Prostate gland (tissue), 2 donors: ENCODE measurements around the gene NEGR1. TPM values are rescaled to one million over a fixed set of nuclear protein-coding genes. Genes with fewer than 3 reads are reported as not detected.
A peak's percentile ranks its signal among the peaks of the same experiment; 100 is the strongest.

Experiments
- DNase-seq: peaks from one replicate; pipeline ENCODE4 v3.0.0-alpha.2; 2019; ENCODE audit warnings: low spot score
- H3K27ac ChIP-seq, 2 donors: fragments of 200-600 bp; sonication (generic); 2 replicates each; pipeline ENCODE4 v1.5.1; 2017 to 2019
- H3K27me3 ChIP-seq: fragments of 200-600 bp; sonication (generic); replicated peaks from 2 replicates; pipeline ENCODE4 v1.5.1; 2019; ENCODE audit not compliant: insufficient read depth
- H3K36me3 ChIP-seq, 2 donors: fragments of 200-600 bp; sonication (generic); 1 replicate in 1 of 2; 2 replicates in 1 of 2; pipeline versions ENCODE4 v1.5.1 to v1.8.1; 2017 to 2019
- H3K4me1 ChIP-seq: fragments of 200-600 bp; sonication (generic); replicated peaks from 2 replicates; pipeline ENCODE4 v1.5.1; 2019
- H3K4me3 ChIP-seq, 2 donors: fragments of 200-600 bp; sonication (generic); 2 replicates each; pipeline ENCODE4 v1.5.1; 2017 to 2019
- H3K9me3 ChIP-seq: fragments of 200-600 bp; sonication (generic); 2 replicates; pipeline ENCODE4 v1.5.1; 2017
- CTCF ChIP-seq, 4 experiments: fragments of 200-600 bp in 2 of 4; fragments of 450-650 bp in 2 of 4; sonication (generic) in 2 of 4; IDR thresholded peaks; 1 replicate in 3 of 4; 2 replicates in 1 of 4; pipeline ENCODE4 v1.5.1; 2016 to 2019; ENCODE audit warnings: antibody characterized with exemption in 4 of 4, mild to moderate bottlenecking in 2 of 4, moderate library complexity in 2 of 4
- POLR2A ChIP-seq: fragments of 450-650 bp; IDR thresholded peaks from one replicate; pipeline ENCODE4 v1.6.1; 2016; ENCODE audit warnings: antibody characterized with exemption, mild to moderate bottlenecking
- POLR2AphosphoS5 ChIP-seq: sonication (generic); formaldehyde crosslinking; IDR thresholded peaks from one replicate; pipeline ENCODE4 v1.6.1; 2017; ENCODE audit warnings: antibody characterized with exemption
- WGBS: methylation state at CpG from one replicate; pipeline ENCODE4 v1.1.5; 2018; 5-methylcytosine and 5-hydroxymethylcytosine counted together
- intact Hi-C: fragments of 100-400 bp; cut with DNase I; formaldehyde crosslinking; loops from one replicate; pipeline ENCODE4 v1.14.2; 2022
- total RNA-seq, 2 donors: library from RNA; depleted of rRNA; stranded (reverse); fragments of >200 nt; gene quantifications; one replicate each; pipeline ENCODE4 v1.1.0, GENCODE V29; 2016

Gene NEGR1
- total RNA-seq, 2 donors from 2014 or later: 2.3 to 7.6 TPM

GRCh38 chr1:71488555-71489252, 793.6 kb downstream of the NEGR1 start:
- no peak for DNase-seq
- H3K27me3 ChIP-seq: no peaks in the 10 kb centered on the region
- H3K36me3 ChIP-seq: no peaks in the 10 kb centered on the region
- no peak overlapping the region for H3K4me3 ChIP-seq
- no peaks in the 10 kb centered on the region for H3K9me3 ChIP-seq
- H3K4me1 ChIP-seq: peaks cover 5% of the 10 kb centered on the region
- intact Hi-C loops: no loop called here
- TF ChIP-seq POLR2AphosphoS5 (peak; percentile 66), CTCF (IDR thresholded peaks at IDR 0.05) (no peak)
- 22% methylated on average over 3 of the region's 3 CpGs for WGBS
- H3K27ac ChIP-seq: peak overlapping the region in 1 of 2 donors; percentile 41

- Histone ChIP-seq H3K27ac (no peak overlapping the region), H3K4me3 (no peak overlapping the region), H3K36me3 (no peaks in the 10 kb centered on the region), H3K9me3 (no peaks in the 10 kb centered on the region), H3K27me3 (no peaks in the 10 kb centered on the region), H3K4me1 (no peaks in the 10 kb centered on the region)
- intact Hi-C loops: no loop called here
- 36% methylated on average over 2 of the region's 2 CpGs for WGBS
- no peak for TF ChIP-seq POLR2A
- TF ChIP-seq CTCF (IDR thresholded peaks at IDR 0.05): no peak
- TF ChIP-seq POLR2AphosphoS5: no peak
- no peak for DNase-seq
These were observed 809.0 kb downstream of the NEGR1 start for GRCh38 chr1:71473331-71473730.

GRCh38 chr1:71465093-71465492, 817.2 kb downstream of the NEGR1 start:
- intact Hi-C loops: no loop called here
- TF ChIP-seq POLR2AphosphoS5: no peak
- TF ChIP-seq POLR2A: no peak
- TF ChIP-seq CTCF (IDR thresholded peaks at IDR 0.05): no peak
- Histone ChIP-seq H3K36me3 (no peaks in the 10 kb centered on the region), H3K4me1 (no peaks in the 10 kb centered on the region), H3K27ac (no peak overlapping the region), H3K4me3 (no peak overlapping the region), H3K9me3 (no peaks in the 10 kb centered on the region), H3K27me3 (no peaks in the 10 kb centered on the region)
- DNase-seq: no peak
- 61% methylated on average over 2 of the region's 2 CpGs for WGBS

GRCh38 chr1:71464016-71464415, 818.3 kb downstream of the NEGR1 start:
- H3K27ac ChIP-seq: no peak overlapping the region
- no peaks in the 10 kb centered on the region for H3K4me1 ChIP-seq
- H3K27me3 ChIP-seq: no peaks in the 10 kb centered on the region
- DNase-seq: no peak
- no peak overlapping the region for H3K4me3 ChIP-seq
- H3K9me3 ChIP-seq: no peaks in the 10 kb centered on the region
- WGBS: 69% methylated on average over 1 of the region's 1 CpG
- no peaks in the 10 kb centered on the region for H3K36me3 ChIP-seq
- intact Hi-C loops: no loop called here
- TF ChIP-seq POLR2A (no peak), CTCF (IDR thresholded peaks at IDR 0.05) (no peak), POLR2AphosphoS5 (no peak)

- DNase-seq: no peak
- 29% methylated on average over 5 of the region's 5 CpGs for WGBS
- Histone ChIP-seq H3K27ac (no peak overlapping the region), H3K36me3 (no peaks in the 10 kb centered on the region), H3K27me3 (no peaks in the 10 kb centered on the region), H3K9me3 (no peaks in the 10 kb centered on the region), H3K4me3 (no peak overlapping the region), H3K4me1 (no peaks in the 10 kb centered on the region)
- intact Hi-C loops: no loop called here
- TF ChIP-seq POLR2A: no peak
- no peak for TF ChIP-seq CTCF (IDR thresholded peaks at IDR 0.05)
- no peak for TF ChIP-seq POLR2AphosphoS5
These were observed 819.2 kb downstream of the NEGR1 start for GRCh38 chr1:71463144-71463543.
